ENCODE measurements around the gene TEAD4.

Gene TEAD4

GRCh38 chr12:3020399-3020798 lies 61.2 kb downstream of the TEAD4 start:
- Histone ChIP-seq H3K36me3 (peaks cover 23 to 99% (median 75%) of the 10 kb centered on the region in 11 experiments; a peak in 20 of 22 replicates), H3K9ac (no peak overlapping the region), H4K20me1 (peaks cover 0 to 27% (median 0%) of the 10 kb centered on the region in 11 experiments; a peak in 5 of 22 replicates), H3K4me1 (no peaks in the 10 kb centered on the region), H3K9me3 (replicated peaks in 1 of 11) (no peaks in the 10 kb centered on the region), H3K27ac (no peak overlapping the region), H3K4me3 (no peak overlapping the region), H3K4me2 (no peak overlapping the region), H3K27me3 (no peaks in the 10 kb centered on the region)
- no peak for TF ChIP-seq Cebpa-rat (IDR thresholded peaks at IDR 0.05)

- H3K36me3 ChIP-seq: peaks cover 23 to 99% (median 75%) of the 10 kb centered on the region in 11 experiments; a peak in 21 of 22 replicates
- TF ChIP-seq Cebpa-rat (IDR thresholded peaks at IDR 0.05): no peak
These were observed 61.7 kb downstream of the TEAD4 start for GRCh38 chr12:3020850-3021435.

GRCh38 chr12:3022411-3022810 lies 63.2 kb downstream of the TEAD4 start:
- Histone ChIP-seq H3K36me3 (peaks cover 23 to 99% (median 77%) of the 10 kb centered on the region in 11 experiments; a peak in 21 of 22 replicates), H3K27ac (no peak overlapping the region)
- TF ChIP-seq Cebpa-rat (IDR thresholded peaks at IDR 0.05): no peak

More at GRCh38 chr12:3020850-3021435, 61.7 kb downstream of the TEAD4 start:
- Histone ChIP-seq H3K4me1 (no peaks in the 10 kb centered on the region), H3K4me2 (no peak overlapping the region), H3K27me3 (no peaks in the 10 kb centered on the region), H3K4me3 (no peak overlapping the region), H3K27ac (no peak overlapping the region), H4K20me1 (peaks cover 0 to 27% (median 0%) of the 10 kb centered on the region in 11 experiments; a peak in 4 of 22 replicates), H3K9ac (no peak overlapping the region), H3K9me3 (replicated peaks in 1 of 11) (no peaks in the 10 kb centered on the region)

GRCh38 chr12:3022961-3023360 lies 63.8 kb downstream of the TEAD4 start:
- no peaks in the 10 kb centered on the region for H3K9me3 ChIP-seq (replicated peaks in 1 of 11)
- no peaks in the 10 kb centered on the region; a peak in 1 of 20 replicates for H3K4me1 ChIP-seq
- peaks cover 0 to 17% (median 0%) of the 10 kb centered on the region in 11 experiments; a peak in 4 of 22 replicates for H4K20me1 ChIP-seq
- no peak for TF ChIP-seq Cebpa-rat (IDR thresholded peaks at IDR 0.05)
- no peak overlapping the region for H3K4me3 ChIP-seq
- no peak overlapping the region for H3K27ac ChIP-seq
- H3K4me2 ChIP-seq: no peak overlapping the region
- no peak overlapping the region for H3K9ac ChIP-seq
- H3K36me3 ChIP-seq: peaks cover 23 to 99% (median 76%) of the 10 kb centered on the region in 11 experiments; a peak in 21 of 22 replicates
- H3K27me3 ChIP-seq: no peaks in the 10 kb centered on the region

More at GRCh38 chr12:3022411-3022810, 63.2 kb downstream of the TEAD4 start:
- Histone ChIP-seq H3K27me3 (no peaks in the 10 kb centered on the region), H4K20me1 (peaks cover 0 to 23% (median 0%) of the 10 kb centered on the region in 11 experiments; a peak in 4 of 22 replicates), H3K9me3 (replicated peaks in 1 of 11) (no peaks in the 10 kb centered on the region), H3K4me1 (no peaks in the 10 kb centered on the region; a peak in 1 of 20 replicates), H3K9ac (no peak overlapping the region), H3K4me3 (no peak overlapping the region), H3K4me2 (no peak overlapping the region)

GRCh38 chr12:3028108-3028507 lies 68.9 kb downstream of the TEAD4 start:
- H3K4me3 ChIP-seq: no peak overlapping the region
- H3K27me3 ChIP-seq: no peaks in the 10 kb centered on the region
- H3K36me3 ChIP-seq: peaks cover 8 to 96% (median 71%) of the 10 kb centered on the region in 11 experiments; a peak in 21 of 22 replicates
- H3K9me3 ChIP-seq (replicated peaks in 1 of 11): no peaks in the 10 kb centered on the region
- TF ChIP-seq Cebpa-rat (IDR thresholded peaks at IDR 0.05): no peak
- no peak overlapping the region for H3K27ac ChIP-seq
- H4K20me1 ChIP-seq: peaks cover 0 to 27% (median 2%) of the 10 kb centered on the region in 11 experiments; a peak in 9 of 22 replicates
- no peaks in the 10 kb centered on the region; a peak in 1 of 20 replicates for H3K4me1 ChIP-seq
- no peak overlapping the region for H3K9ac ChIP-seq
- no peak overlapping the region for H3K4me2 ChIP-seq

- H4K20me1 ChIP-seq: peaks cover 0 to 44% (median 15%) of the 10 kb centered on the region in 11 experiments; a peak in 16 of 22 replicates
- H3K36me3 ChIP-seq: peaks cover 8 to 80% (median 63%) of the 10 kb centered on the region in 11 experiments; a peak in 21 of 22 replicates
- H3K9me3 ChIP-seq (replicated peaks in 1 of 11): no peaks in the 10 kb centered on the region
- H3K27ac ChIP-seq: 0 out of 22 replicates have a peak overlapping the region, but pooled peaks of 1 of the 11 experiments have one; percentile 28
- H3K4me1 ChIP-seq: peaks cover 0 to 24% (median 15%) of the 10 kb centered on the region in 10 experiments; a peak in 16 of 20 replicates
- H3K27me3 ChIP-seq: no peaks in the 10 kb centered on the region
- no peak overlapping the region for H3K4me3 ChIP-seq
- no peak overlapping the region; a peak in 2 of 22 replicates for H3K9ac ChIP-seq
- TF ChIP-seq Cebpa-rat (IDR thresholded peaks at IDR 0.05): no peak
- no peak overlapping the region for H3K4me2 ChIP-seq
These were observed 71.7 kb downstream of the TEAD4 start for GRCh38 chr12:3030821-3031429.

GRCh38 chr12:3032161-3032560 lies 73.0 kb downstream of the TEAD4 start:
- Histone ChIP-seq H3K9me3 (replicated peaks in 1 of 11) (no peaks in the 10 kb centered on the region), H4K20me1 (peaks cover 0 to 57% (median 28%) of the 10 kb centered on the region in 11 experiments; a peak in 18 of 22 replicates), H3K4me1 (peaks cover 0 to 37% (median 27%) of the 10 kb centered on the region in 10 experiments; a peak in 17 of 20 replicates), H3K27ac (no peak overlapping the region), H3K4me3 (no peak overlapping the region), H3K27me3 (no peaks in the 10 kb centered on the region), H3K4me2 (no peak overlapping the region), H3K9ac (no peak overlapping the region), H3K36me3 (peaks cover 8 to 71% (median 53%) of the 10 kb centered on the region in 11 experiments; a peak in 21 of 22 replicates)
- no peak for TF ChIP-seq Cebpa-rat (IDR thresholded peaks at IDR 0.05)

GRCh38 chr12:3032770-3033538 lies 73.8 kb downstream of the TEAD4 start:
- no peak for TF ChIP-seq Cebpa-rat (IDR thresholded peaks at IDR 0.05)
- Histone ChIP-seq H3K4me3 (no peak overlapping the region), H3K27me3 (no peaks in the 10 kb centered on the region), H3K9me3 (replicated peaks in 1 of 11) (no peaks in the 10 kb centered on the region), H3K4me1 (peaks cover 0 to 44% (median 34%) of the 10 kb centered on the region in 10 experiments; a peak in 17 of 20 replicates), H3K9ac (no peak overlapping the region), H3K4me2 (no peak overlapping the region), H3K36me3 (peaks cover 9 to 71% (median 49%) of the 10 kb centered on the region in 11 experiments), H4K20me1 (peaks cover 0 to 64% (median 36%) of the 10 kb centered on the region in 11 experiments; a peak in 18 of 22 replicates), H3K27ac (no peak overlapping the region)

Data from BLaER1 treated with 17β-estradiol and CSF1 and Interleukin-3, amounts not matched to agents 10 nM and 100 nM (cell line).